Mesenchymal stem cell (in vitro differentiated cells and primary cell): ENCODE measurements around the gene PKIB.
"Not testable (repeated sequence)": the region's sequence is repeated elsewhere in the genome, so short reads cannot be mapped to it uniquely, and the experiment has no call there.

Experiments used
- DNase-seq: peaks from one replicate; pipeline ENCODE4 v3.0.0-alpha.2; 2013
- H2AFZ ChIP-seq: one replicate; pipeline ENCODE4 v1.6.1; 2013; ENCODE audit warnings: low read depth, mild to moderate bottlenecking, control low read depth, inconsistent platforms, low read length, moderate library complexity
- H2AK5ac ChIP-seq: 2 replicates; pipeline ENCODE4 v1.6.1; 2013; ENCODE audit warnings: low read length, moderate library complexity, mild to moderate bottlenecking, inconsistent platforms; ENCODE audit not compliant: severe bottlenecking
- H2BK120ac ChIP-seq: one replicate; pipeline ENCODE4 v1.6.1; 2013; ENCODE audit warnings: low read depth, mild to moderate bottlenecking, inconsistent platforms, low read length, moderate library complexity
- H2BK12ac ChIP-seq, 2 experiments: one replicate each; pipeline ENCODE4 v1.6.1; 2013; ENCODE audit warnings: inconsistent platforms in 2 of 2, low read length in 2 of 2, mild to moderate bottlenecking in 2 of 2, moderate library complexity in 2 of 2, control low read depth in 1 of 2
- H2BK15ac ChIP-seq: one replicate; pipeline ENCODE4 v1.6.1; 2013; ENCODE audit warnings: mild to moderate bottlenecking, low read depth, inconsistent platforms; ENCODE audit not compliant: poor library complexity, severe bottlenecking
- H2BK5ac ChIP-seq: 2 replicates; pipeline ENCODE4 v1.6.1; 2013; ENCODE audit warnings: low read depth, mild to moderate bottlenecking, low read length, control low read depth, inconsistent platforms; ENCODE audit not compliant: poor library complexity, severe bottlenecking
- H3K14ac ChIP-seq, 2 experiments: one replicate each; pipeline ENCODE4 v1.6.1; 2013; ENCODE audit warnings: inconsistent platforms in 2 of 2, low read length in 2 of 2, control low read depth in 1 of 2, mild to moderate bottlenecking in 1 of 2, moderate library complexity in 1 of 2
- H3K18ac ChIP-seq, 2 experiments: one replicate each; pipeline ENCODE4 v1.6.1; 2013; ENCODE audit warnings: inconsistent platforms in 2 of 2, low read length in 2 of 2, control low read depth in 1 of 2, low read depth in 1 of 2, mild to moderate bottlenecking in 1 of 2
- H3K23ac ChIP-seq, 2 experiments: one replicate each; pipeline ENCODE4 v1.6.1; 2013; ENCODE audit warnings: inconsistent platforms in 2 of 2, low read length in 2 of 2, mild to moderate bottlenecking in 2 of 2, moderate library complexity in 2 of 2, control low read depth in 1 of 2
- H3K27ac ChIP-seq: 2 replicates; pipeline ENCODE4 v1.5.1; 2013; ENCODE audit warnings: mild to moderate bottlenecking, moderate library complexity, low read length, control low read depth, inconsistent platforms; ENCODE audit not compliant: poor library complexity, severe bottlenecking
- H3K27me3 ChIP-seq, 2 experiments: 2 replicates each; pipeline versions ENCODE4 v1.6.1 to v1.7.0; 2013; ENCODE audit warnings: low read length in 2 of 2, mild to moderate bottlenecking in 2 of 2, moderate library complexity in 2 of 2, control low read depth in 1 of 2, inconsistent platforms in 1 of 2; ENCODE audit not compliant: control insufficient read depth in 1 of 2, insufficient read depth in 1 of 2
- H3K36me3 ChIP-seq, 2 experiments: 2 replicates each; pipeline versions ENCODE4 v1.6.1 to v1.7.0; 2013; ENCODE audit warnings: low read length in 2 of 2, control low read depth in 1 of 2, inconsistent platforms in 1 of 2, low read depth in 1 of 2, mild to moderate bottlenecking in 1 of 2; ENCODE audit not compliant: insufficient read depth in 2 of 2, control insufficient read depth in 1 of 2
- H3K4ac ChIP-seq, 2 experiments: one replicate each; pipeline ENCODE4 v1.6.1; 2013; ENCODE audit warnings: inconsistent platforms in 2 of 2, low read length in 2 of 2, mild to moderate bottlenecking in 2 of 2, moderate library complexity in 2 of 2, control low read depth in 1 of 2, low read depth in 1 of 2
- H3K4me1 ChIP-seq: 2 replicates; pipeline ENCODE4 v1.6.1; 2013; ENCODE audit warnings: low read depth, low read length, control low read depth; ENCODE audit not compliant: control insufficient read depth, insufficient read depth
- H3K4me2 ChIP-seq: 2 replicates; pipeline ENCODE4 v1.6.1; 2013; ENCODE audit warnings: low read length, mild to moderate bottlenecking, inconsistent platforms; ENCODE audit not compliant: poor library complexity, severe bottlenecking
- H3K4me3 ChIP-seq, 2 experiments: 2 replicates each; pipeline versions ENCODE4 v1.5.1 to v1.7.0; 2013; ENCODE audit warnings: low read length in 2 of 2, mild to moderate bottlenecking in 2 of 2, control low read depth in 1 of 2, low read depth in 1 of 2; ENCODE audit not compliant: insufficient read depth in 1 of 2
- H3K79me1 ChIP-seq: replicated peaks from 2 replicates; pipeline ENCODE4 v1.6.1; 2013; ENCODE audit warnings: mild to moderate bottlenecking, control low read depth, low read length, inconsistent platforms; ENCODE audit not compliant: poor library complexity, severe bottlenecking
- H3K9ac ChIP-seq: 2 replicates; pipeline ENCODE4 v1.7.0; 2013; ENCODE audit warnings: mild to moderate bottlenecking, low read length, moderate library complexity
- H3K9me3 ChIP-seq: 2 replicates; pipeline ENCODE4 v1.7.0; 2013; ENCODE audit warnings: mild to moderate bottlenecking, low read length; ENCODE audit not compliant: control insufficient read depth
- H4K8ac ChIP-seq: one replicate; pipeline ENCODE4 v1.6.1; 2013; ENCODE audit warnings: inconsistent platforms, mild to moderate bottlenecking, low read length, moderate library complexity
- H4K91ac ChIP-seq: one replicate; pipeline ENCODE4 v1.6.1; 2013; ENCODE audit warnings: mild to moderate bottlenecking, low read length, inconsistent platforms
- WGBS: methylation state at CpG from one replicate; pipeline ENCODE4 v1.1.7; 2013; ENCODE audit warnings: mixed read lengths; 5-methylcytosine and 5-hydroxymethylcytosine counted together

PKIB gene

DNA sequence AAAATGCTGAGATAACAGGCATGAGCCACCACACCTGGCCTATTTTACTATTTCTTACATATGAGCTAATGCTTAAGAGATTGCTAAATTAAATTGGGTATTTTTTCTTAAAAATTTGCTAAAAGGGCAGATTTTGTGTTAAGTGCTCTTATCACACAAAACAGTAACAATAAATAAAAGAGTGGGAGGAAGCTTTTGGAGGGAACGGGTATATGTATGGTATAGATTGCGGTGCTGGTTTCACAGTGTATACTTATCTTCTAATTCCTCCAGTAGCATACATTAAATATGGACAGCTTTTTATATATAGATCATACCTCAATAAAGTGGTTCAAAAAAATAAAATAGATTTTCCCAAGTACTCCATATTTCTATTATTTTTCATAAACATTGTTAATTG is 129.9 kb downstream of the PKIB start:
- H3K79me1 ChIP-seq = no peaks in the 10 kb centered on the region
- no peak overlapping the region for H3K14ac ChIP-seq
- no peak overlapping the region for H4K8ac ChIP-seq
- no peaks in the 10 kb centered on the region for H3K36me3 ChIP-seq
- no peak overlapping the region for H2BK12ac ChIP-seq
- no peak overlapping the region for H3K4me3 ChIP-seq
- no peak overlapping the region for H2AFZ ChIP-seq
- no peak overlapping the region for H3K4ac ChIP-seq
- no CpG with 5 or more reads among the region's 2 CpGs for WGBS
- H4K91ac ChIP-seq = no peak overlapping the region
- H3K18ac ChIP-seq = no peak overlapping the region
- no peak overlapping the region for H3K4me2 ChIP-seq
- H3K27me3 ChIP-seq = no peaks in the 10 kb centered on the region
- no peak overlapping the region for H2BK5ac ChIP-seq
- no peaks in the 10 kb centered on the region for H3K9me3 ChIP-seq
- no peak overlapping the region for H2BK15ac ChIP-seq
- H3K27ac ChIP-seq = no peak overlapping the region
- DNase-seq = no peak
- H2AK5ac ChIP-seq = no peak overlapping the region
- H3K23ac ChIP-seq = no peak overlapping the region
- H3K9ac ChIP-seq = no peak overlapping the region
- H3K4me1 ChIP-seq = no peaks in the 10 kb centered on the region
- H2BK120ac ChIP-seq = no peak overlapping the region

DNA sequence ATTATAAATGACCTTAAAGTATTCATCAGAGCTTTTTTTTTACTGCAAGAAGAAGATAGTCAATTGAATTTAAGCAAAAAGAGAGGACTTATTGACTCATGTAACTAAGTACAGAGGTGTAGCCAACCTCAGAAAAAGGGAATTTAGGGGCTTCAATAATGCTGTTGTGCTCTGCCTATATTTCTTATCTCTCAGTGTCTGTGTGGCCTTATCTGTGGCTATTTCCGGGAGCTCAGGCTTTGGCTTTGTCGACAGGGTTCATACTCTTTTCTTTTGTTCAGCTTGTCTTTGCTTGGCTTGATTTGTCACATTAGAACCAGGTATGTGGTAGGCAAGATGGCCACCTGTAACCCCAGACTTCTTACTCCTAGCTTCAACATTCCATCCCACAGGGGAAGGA is 130.7 kb downstream of the PKIB start:
- H4K8ac ChIP-seq = no peak overlapping the region
- no peak overlapping the region for H3K14ac ChIP-seq
- H3K18ac ChIP-seq = no peak overlapping the region
- H3K9me3 ChIP-seq = no peaks in the 10 kb centered on the region
- H3K27me3 ChIP-seq = no peaks in the 10 kb centered on the region
- H3K9ac ChIP-seq = no peak overlapping the region
- DNase-seq = no peak
- H2BK5ac ChIP-seq = no peak overlapping the region
- H2AFZ ChIP-seq = no peak overlapping the region
- no peak overlapping the region for H2BK120ac ChIP-seq
- WGBS = 73% methylated on average over 2 of the region's 2 CpGs
- no peak overlapping the region for H3K23ac ChIP-seq
- H4K91ac ChIP-seq = no peak overlapping the region
- no peak overlapping the region for H3K4ac ChIP-seq
- H3K79me1 ChIP-seq = no peaks in the 10 kb centered on the region
- H2BK15ac ChIP-seq = no peak overlapping the region
- H2AK5ac ChIP-seq = no peak overlapping the region
- no peak overlapping the region for H2BK12ac ChIP-seq
- no peak overlapping the region for H3K27ac ChIP-seq
- H3K4me3 ChIP-seq = no peak overlapping the region
- no peaks in the 10 kb centered on the region for H3K36me3 ChIP-seq
- no peaks in the 10 kb centered on the region for H3K4me1 ChIP-seq
- no peak overlapping the region for H3K4me2 ChIP-seq

- DNase-seq = peak; percentile 30
- H3K27ac ChIP-seq, H3K14ac ChIP-seq, H4K91ac ChIP-seq, H3K4me3 ChIP-seq, H2AFZ ChIP-seq, H3K27me3 ChIP-seq, H3K4me2 ChIP-seq, H3K9me3 ChIP-seq, H3K9ac ChIP-seq, H2BK120ac ChIP-seq, H3K79me1 ChIP-seq, H4K8ac ChIP-seq, H3K23ac ChIP-seq, H2BK15ac ChIP-seq, H3K4ac ChIP-seq, H2BK5ac ChIP-seq, H3K18ac ChIP-seq, H3K4me1 ChIP-seq, H2AK5ac ChIP-seq, H2BK12ac ChIP-seq, H3K36me3 ChIP-seq: not testable (repeated sequence)
- 55% methylated on average over 5 of the region's 8 CpGs for whole genome bisulfite sequencing
Observed at GRCh38 chr6:122744247-122744646, 134.0 kb downstream of the PKIB start.

- not testable (repeated sequence) for H2BK5ac ChIP-seq, H3K18ac ChIP-seq, H3K79me1 ChIP-seq, H2AFZ ChIP-seq, H4K91ac ChIP-seq, H2BK120ac ChIP-seq, H3K9ac ChIP-seq, H3K14ac ChIP-seq, DNase-seq, H2BK15ac ChIP-seq, H2BK12ac ChIP-seq, H3K4ac ChIP-seq, H3K27ac ChIP-seq, H3K4me3 ChIP-seq, H3K27me3 ChIP-seq, H3K4me1 ChIP-seq, H3K9me3 ChIP-seq, H4K8ac ChIP-seq, H3K23ac ChIP-seq, H3K36me3 ChIP-seq, H2AK5ac ChIP-seq, H3K4me2 ChIP-seq
- WGBS = 87% methylated on average over 3 of the region's 3 CpGs
Observed at GRCh38 chr6:122744856-122745255, 134.7 kb downstream of the PKIB start.
